ENCODE measurements around the gene AP2B1.

AP2B1 gene

DNA sequence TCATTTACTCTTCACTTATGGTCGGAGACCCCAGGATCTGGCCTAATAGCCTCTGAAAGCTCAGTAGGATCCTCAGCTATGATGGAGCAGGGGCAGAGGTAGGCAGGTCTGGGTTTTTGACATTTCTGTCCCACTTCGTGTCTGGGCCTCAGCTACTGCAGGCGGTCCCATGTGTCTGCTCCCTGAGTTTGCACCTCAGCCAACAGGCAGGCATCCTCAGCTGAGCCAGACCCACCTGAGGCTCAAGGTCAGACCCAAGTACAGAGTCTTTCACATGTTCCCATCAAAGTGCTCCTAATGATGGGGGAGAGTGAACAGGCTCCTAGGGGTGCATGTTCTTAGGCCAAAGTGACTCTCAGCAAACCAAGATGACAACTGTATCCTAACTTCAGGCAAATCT lies 141.4 kb downstream of the AP2B1 start:
- TF ChIP-seq, protein P1, sequence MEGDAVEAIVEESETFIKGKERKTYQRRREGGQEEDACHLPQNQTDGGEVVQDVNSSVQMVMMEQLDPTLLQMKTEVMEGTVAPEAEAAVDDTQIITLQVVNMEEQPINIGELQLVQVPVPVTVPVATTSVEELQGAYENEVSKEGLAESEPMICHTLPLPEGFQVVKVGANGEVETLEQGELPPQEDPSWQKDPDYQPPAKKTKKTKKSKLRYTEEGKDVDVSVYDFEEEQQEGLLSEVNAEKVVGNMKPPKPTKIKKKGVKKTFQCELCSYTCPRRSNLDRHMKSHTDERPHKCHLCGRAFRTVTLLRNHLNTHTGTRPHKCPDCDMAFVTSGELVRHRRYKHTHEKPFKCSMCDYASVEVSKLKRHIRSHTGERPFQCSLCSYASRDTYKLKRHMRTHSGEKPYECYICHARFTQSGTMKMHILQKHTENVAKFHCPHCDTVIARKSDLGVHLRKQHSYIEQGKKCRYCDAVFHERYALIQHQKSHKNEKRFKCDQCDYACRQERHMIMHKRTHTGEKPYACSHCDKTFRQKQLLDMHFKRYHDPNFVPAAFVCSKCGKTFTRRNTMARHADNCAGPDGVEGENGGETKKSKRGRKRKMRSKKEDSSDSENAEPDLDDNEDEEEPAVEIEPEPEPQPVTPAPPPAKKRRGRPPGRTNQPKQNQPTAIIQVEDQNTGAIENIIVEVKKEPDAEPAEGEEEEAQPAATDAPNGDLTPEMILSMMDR (IDR thresholded peaks at IDR 0.05; ENCODE audit: extremely low read depth, missing control alignments): no peak
- DNase-seq (ENCODE audit: low spot score): no peak

DNA sequence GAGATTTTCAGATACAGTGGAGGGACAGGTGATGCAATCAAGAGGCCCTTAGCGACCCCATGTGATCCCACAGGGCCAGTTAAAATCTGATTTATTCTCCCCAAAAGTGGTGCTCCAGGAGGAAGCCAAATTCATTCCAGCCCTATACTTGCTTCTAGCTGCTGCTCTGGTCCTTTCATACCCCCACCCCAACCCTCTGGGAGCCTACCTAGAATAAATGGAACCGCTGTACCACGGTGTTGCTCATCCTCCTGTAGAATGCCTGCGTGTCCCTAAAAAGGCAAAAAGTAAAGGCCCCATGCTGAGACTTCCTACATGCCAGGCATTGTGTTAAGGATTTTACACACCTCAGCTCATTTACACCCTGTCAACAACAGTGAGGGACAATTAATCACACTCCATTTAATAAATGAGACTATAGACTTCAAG lies 142.3 kb downstream of the AP2B1 start:
- TF ChIP-seq, protein P1 (IDR thresholded peaks at IDR 0.05; ENCODE audit: extremely low read depth, missing control alignments): no peak
- no peak for DNase-seq (ENCODE audit: low spot score)

GRCh38 chr17:35730400-35731005 lies 143.4 kb downstream of the AP2B1 start:
- DNase-seq (ENCODE audit: low spot score): peak; percentile 12
- TF ChIP-seq, protein P1 (IDR thresholded peaks at IDR 0.05; ENCODE audit: extremely low read depth, missing control alignments): no peak

GRCh38 chr17:35731239-35731916 lies 144.3 kb downstream of the AP2B1 start, which contains the start of gene RASL10B:
TSS of gene RASL10B (plus strand) at chr17:35731639. CDS start at chr17:35735185, 3,546 bp downstream.
- peak; percentile 76 for DNase-seq (ENCODE audit: low spot score)
- TF ChIP-seq, protein P1 (IDR thresholded peaks at IDR 0.05; ENCODE audit: extremely low read depth, missing control alignments): no peak

DNA sequence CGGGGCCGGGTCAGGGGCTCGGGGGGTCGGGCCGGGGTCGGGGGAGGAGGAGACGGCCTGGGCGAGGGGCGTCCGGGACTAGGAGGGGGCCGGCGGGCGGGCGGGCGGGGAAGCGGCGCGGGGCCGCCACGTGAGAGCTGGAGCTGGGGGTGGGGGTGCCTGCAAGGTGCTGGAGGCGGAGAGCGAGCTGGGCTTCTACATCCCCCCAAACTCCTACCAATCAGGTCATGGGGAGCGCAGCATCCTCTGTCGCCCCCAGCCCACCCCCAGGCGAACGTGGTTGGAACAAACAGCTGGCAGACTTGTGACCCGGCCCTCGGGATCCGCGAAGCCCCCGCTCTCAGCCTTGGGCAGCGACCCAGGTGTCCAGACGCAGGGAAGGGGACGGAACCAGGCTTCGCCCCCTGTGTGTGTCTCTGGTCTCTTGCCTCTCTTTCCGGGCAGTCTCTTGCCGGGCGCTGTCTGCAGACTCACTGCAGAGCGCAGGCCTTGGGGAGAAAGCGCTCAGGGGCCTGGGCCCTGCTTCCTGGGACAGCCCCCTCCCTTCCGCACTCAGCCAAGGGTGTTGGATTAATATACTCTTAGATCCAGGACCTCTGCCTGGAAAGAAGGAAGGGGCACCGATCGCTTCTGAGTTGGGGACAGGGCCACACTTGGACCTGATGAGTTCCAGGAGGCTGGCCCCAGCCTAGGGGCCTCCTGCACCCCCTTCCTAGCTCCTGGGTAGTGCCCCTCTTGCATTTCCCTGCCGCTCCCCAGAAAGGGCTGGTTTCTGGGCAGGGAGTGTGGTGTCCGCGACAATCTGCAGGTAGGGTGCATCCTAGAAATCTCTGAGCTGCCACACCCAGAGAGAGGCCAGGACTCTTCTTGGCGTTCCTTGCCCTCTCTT lies 145.0 kb downstream of the AP2B1 start:
- TF ChIP-seq, protein P1 (IDR thresholded peaks at IDR 0.05; ENCODE audit: extremely low read depth, missing control alignments): no peak
- peak; percentile 43 for DNase-seq (ENCODE audit: low spot score)

- TF ChIP-seq, protein P1 (IDR thresholded peaks at IDR 0.05; ENCODE audit: extremely low read depth, missing control alignments): no peak
Measured at GRCh38 chr17:35732806-35733136, 145.6 kb downstream of the AP2B1 start.

DNA sequence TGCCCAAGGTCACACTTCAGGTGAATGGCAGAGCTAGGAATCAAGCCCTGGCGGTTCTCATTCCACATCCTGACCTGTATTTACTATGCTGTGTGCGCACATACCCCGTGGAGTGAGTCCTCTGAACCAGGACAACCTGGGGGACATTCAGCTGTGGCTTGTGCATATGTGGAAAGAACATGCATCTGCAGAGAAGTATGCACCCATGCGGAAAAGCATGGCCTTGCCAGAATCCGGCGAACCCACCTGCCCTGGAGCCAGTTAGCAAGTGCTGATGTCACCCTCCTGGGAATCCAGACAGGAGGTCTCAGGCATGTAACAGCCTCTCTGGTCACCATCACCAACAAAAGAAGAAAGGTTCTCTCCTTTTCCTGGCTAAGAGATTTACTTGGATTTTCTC lies 146.2 kb downstream of the AP2B1 start:
- TF ChIP-seq, protein P1 (IDR thresholded peaks at IDR 0.05; ENCODE audit: extremely low read depth, missing control alignments): no peak
- peak; percentile 25 for DNase-seq (ENCODE audit: low spot score)

More at GRCh38 chr17:35732806-35733136, 145.6 kb downstream of the AP2B1 start:
- DNase-seq (ENCODE audit: low spot score): no peak

Data from GM20000 (cell line).